IMR-90 (cell line): ENCODE measurements around the gene SULT1C4. TPM values are rescaled to one million over a fixed set of nuclear protein-coding genes. Genes with fewer than 3 reads are reported as not detected.

Experiments
- ATAC-seq: fragments of 200-7000 bp; cut with Tn5 transposase; 2 replicates; pipeline ENCODE4 v1.9.1; 2020; ENCODE audit warnings: low read depth, mild to moderate bottlenecking, moderate library complexity
- BruUV-seq: library from RNA; stranded (reverse); fragments of 400-500 nt; replicated peaks from 2 replicates; lab custom pipeline; 2021; lab: Mats Ljungman, UMichigan
- CTCF ChIA-PET: fragments of 300-600 bp; formaldehyde crosslinking; extraction: SDS; loops from one replicate; lab custom pipeline; 2021; ENCODE audit warnings: antibody characterized with exemption; lab: Yijun Ruan, JAX
- POLR2A ChIA-PET: fragments of 300-600 bp; sonication (Branson Sonifier 250); formaldehyde crosslinking; loops from one replicate; lab custom pipeline; 2022; ENCODE audit warnings: antibody characterized with exemption; ENCODE audit not compliant: unreplicated experiment; lab: Charles Lee
- DNase-seq: peaks from one replicate; pipeline ENCODE4 v3.0.0; 2013
- H2AFZ ChIP-seq: replicated peaks from 2 replicates; pipeline ENCODE3; 2013; ENCODE audit warnings: low read length, mild to moderate bottlenecking; ENCODE audit not compliant: poor library complexity
- H2AK5ac ChIP-seq: 2 replicates; pipeline ENCODE4 v1.6.1; 2013; ENCODE audit warnings: low read depth, low read length, inconsistent platforms
- H2AK9ac ChIP-seq: replicated peaks from 2 replicates; pipeline ENCODE3; 2013; ENCODE audit warnings: mild to moderate bottlenecking, low read depth, low read length, moderate library complexity; ENCODE audit not compliant: poor library complexity
- H2BK120ac ChIP-seq: 2 replicates; pipeline ENCODE4 v1.6.1; 2013; ENCODE audit warnings: low read depth, low read length, inconsistent platforms
- H2BK15ac ChIP-seq: 3 replicates; pipeline ENCODE4 v1.6.1; 2013; ENCODE audit warnings: low read depth, low read length, inconsistent platforms
- H2BK20ac ChIP-seq: 2 replicates; pipeline ENCODE4 v1.6.1; 2013; ENCODE audit warnings: low read depth, mild to moderate bottlenecking, inconsistent platforms, low read length, moderate library complexity
- H2BK5ac ChIP-seq: 2 replicates; pipeline ENCODE4 v1.6.1; 2013; ENCODE audit warnings: mild to moderate bottlenecking, low read depth, low read length, inconsistent platforms; ENCODE audit not compliant: poor library complexity, severe bottlenecking
- H3K14ac ChIP-seq: replicated peaks from 2 replicates; pipeline ENCODE4 v1.6.1; 2013; ENCODE audit warnings: low read depth, low read length, inconsistent platforms
- H3K18ac ChIP-seq: 2 replicates; pipeline ENCODE4 v1.6.1; 2013; ENCODE audit warnings: low read depth, low read length, control low read depth
- H3K23ac ChIP-seq: 2 replicates; pipeline ENCODE4 v1.6.1; 2013; ENCODE audit warnings: low read depth, low read length, inconsistent platforms
- H3K27ac ChIP-seq: 2 replicates; pipeline ENCODE4 v1.5.1; 2013; ENCODE audit warnings: mild to moderate bottlenecking, control low read depth, low read length; ENCODE audit not compliant: insufficient read depth
- H3K27me3 ChIP-seq: 2 replicates; pipeline ENCODE4 v1.6.1; 2013; ENCODE audit warnings: low read length; ENCODE audit not compliant: control insufficient read depth, insufficient read depth
- H3K36me3 ChIP-seq: 2 replicates; pipeline ENCODE4 v1.6.1; 2013; ENCODE audit warnings: low read length, mixed read lengths; ENCODE audit not compliant: control insufficient read depth, insufficient read depth
- H3K4ac ChIP-seq: 2 replicates; pipeline ENCODE4 v1.6.1; 2013; ENCODE audit warnings: low read depth, low read length, inconsistent platforms
- H3K4me1 ChIP-seq: 2 replicates; pipeline ENCODE4 v1.6.1; 2013; ENCODE audit warnings: low read length, mixed read lengths; ENCODE audit not compliant: control insufficient read depth, insufficient read depth
- H3K4me2 ChIP-seq: 2 replicates; pipeline ENCODE4 v1.6.1; 2013; ENCODE audit warnings: low read depth, mild to moderate bottlenecking, control low read depth, low read length, moderate library complexity
- H3K4me3 ChIP-seq: 2 replicates; pipeline ENCODE4 v1.5.1; 2013; ENCODE audit warnings: low read depth, mild to moderate bottlenecking, control low read depth, low read length, moderate library complexity; ENCODE audit not compliant: insufficient read depth
- H3K56ac ChIP-seq: 2 replicates; pipeline ENCODE4 v1.6.1; 2013; ENCODE audit warnings: low read length, inconsistent platforms; ENCODE audit not compliant: insufficient read depth; ENCODE audit errors: extremely low read depth
- H3K79me1 ChIP-seq, 2 experiments: 2 replicates each; pipeline ENCODE4 v1.6.1; 2013; ENCODE audit warnings: low read length in 2 of 2, inconsistent platforms in 1 of 2, low read depth in 1 of 2
- H3K9ac ChIP-seq: 2 replicates; pipeline ENCODE4 v1.6.1; 2013; ENCODE audit warnings: low read depth, low read length, control low read depth
- H3K9me1 ChIP-seq: 2 replicates; pipeline ENCODE4 v1.6.1; 2013; ENCODE audit warnings: low read length, inconsistent platforms; ENCODE audit not compliant: insufficient read depth
- H3K9me3 ChIP-seq: 2 replicates; pipeline ENCODE4 v1.6.1; 2013; ENCODE audit warnings: low read length; ENCODE audit not compliant: control insufficient read depth, insufficient read depth
- H4K20me1 ChIP-seq: 2 replicates; pipeline ENCODE4 v1.6.1; 2013; ENCODE audit warnings: low read length, inconsistent platforms; ENCODE audit not compliant: insufficient read depth
- H4K5ac ChIP-seq: 2 replicates; pipeline ENCODE4 v1.6.1; 2013; ENCODE audit warnings: mild to moderate bottlenecking, low read depth, low read length, control low read depth
- H4K8ac ChIP-seq, 2 experiments: 2 replicates each; pipeline ENCODE4 v1.6.1; 2013; ENCODE audit warnings: low read depth in 2 of 2, low read length in 2 of 2, control low read depth in 1 of 2, inconsistent platforms in 1 of 2
- H4K91ac ChIP-seq: 2 replicates; pipeline ENCODE4 v1.6.1; 2013; ENCODE audit warnings: low read depth, low read length, inconsistent platforms; ENCODE audit not compliant: insufficient read depth
- BHLHE40 ChIP-seq: fragments of 150-350 bp; IDR thresholded peaks from 2 replicates; pipeline ENCODE4 v1.6.1; 2016; ENCODE audit warnings: mild to moderate bottlenecking, low read depth, low read length
- CEBPB ChIP-seq: IDR thresholded peaks from 2 replicates; pipeline ENCODE4 v1.6.1; 2012; ENCODE audit warnings: low read depth, low read length, improper control_type of control experiment
- CHD1 ChIP-seq: IDR thresholded peaks from 2 replicates; pipeline ENCODE4 v1.6.1; 2012; ENCODE audit warnings: low read depth, low read length, improper control_type of control experiment
- FOS ChIP-seq: fragments of 150-350 bp; IDR thresholded peaks from 2 replicates; pipeline ENCODE4 v1.6.1; 2016; ENCODE audit warnings: low read depth, low read length
- MXI1 ChIP-seq: IDR thresholded peaks from 2 replicates; pipeline ENCODE4 v1.6.1; 2012; ENCODE audit warnings: low read depth, mild to moderate bottlenecking, low read length, moderate library complexity, borderline replicate concordance
- NFE2L2 ChIP-seq: fragments of 150-350 bp; IDR thresholded peaks from 2 replicates; pipeline ENCODE4 v1.6.1; 2016; ENCODE audit warnings: low read depth, mild to moderate bottlenecking, low read length
- POLR2A ChIP-seq: IDR thresholded peaks from 2 replicates; pipeline ENCODE4 v1.6.1; 2012; ENCODE audit warnings: mild to moderate bottlenecking, low read depth, low read length
- RCOR1 ChIP-seq: IDR thresholded peaks from 2 replicates; pipeline ENCODE4 v1.6.1; 2012; ENCODE audit warnings: mild to moderate bottlenecking, low read length, improper control_type of control experiment; ENCODE audit not compliant: insufficient replicate concordance
- SMC3 ChIP-seq: fragments of 150-350 bp; IDR thresholded peaks from 2 replicates; pipeline ENCODE4 v1.6.1; 2016; ENCODE audit warnings: low read depth, mild to moderate bottlenecking, antibody characterized with exemption, low read length, moderate library complexity
- USF2 ChIP-seq: fragments of 150-350 bp; IDR thresholded peaks from 2 replicates; pipeline ENCODE4 v1.6.1; 2017; ENCODE audit warnings: mild to moderate bottlenecking, antibody characterized with exemption, low read length, low read depth
- WGBS, 2 experiments: methylation state at CpG; one replicate each; pipeline versions ENCODE4 v1.1.5 to v1.1.7; 2013; ENCODE audit warnings: missing lambda C conversion rate in 2 of 2; ENCODE audit not compliant: insufficient read length in 1 of 2; ENCODE audit errors: extremely low coverage in 2 of 2; 5-methylcytosine and 5-hydroxymethylcytosine counted together
- dilution Hi-C: fragments of 300-500 bp; cut with HindIII; formaldehyde crosslinking; loops from one replicate; pipeline ENCODE4 v1.14.3; 2018; ENCODE audit warnings: low sequenced_read_pairs; ENCODE audit not compliant: unreplicated experiment
- in situ Hi-C: fragments of 300-500 bp; cut with MboI; formaldehyde crosslinking; loops from 3 replicates; pipeline ENCODE4 v1.14.3; 2019; ENCODE audit warnings: low sequenced_read_pairs, inconsistent platforms, mixed read lengths
- intact Hi-C: fragments of 100-400 bp; cut with micrococcal nuclease; formaldehyde crosslinking; loops from 2 replicates; pipeline ENCODE4 v1.10.0; 2022
- polyA plus RNA-seq, 3 experiments: library from polyadenylated mRNA; depleted of rRNA; stranded (reverse); fragments of >200 nt; gene quantifications; 2 replicates each; pipeline ENCODE4 v1.2.3, GENCODE V29; 2012; ENCODE audit warnings: low replicate concordance in 1 of 3
- total RNA-seq: library from RNA; depleted of rRNA; stranded (reverse); fragments of >200 nt; gene quantifications from 2 replicates; pipeline ENCODE4 v1.2.3, GENCODE V29; 2012

Gene SULT1C4
- total and polyA plus RNA-seq, 2 of the 4 experiments (the other 2 are of a cell fraction) = 0.36 to 0.50 TPM

- H3K14ac ChIP-seq = no peak overlapping the region
- dilution Hi-C loops (no loop called here), in situ Hi-C loops (no loop called here), intact Hi-C loops (no loop called here)
- no peaks in the 10 kb centered on the region for H3K9me3 ChIP-seq
- no peak overlapping the region for H3K27ac ChIP-seq
- H2AFZ ChIP-seq = no peak overlapping the region
- H4K5ac ChIP-seq = no peak overlapping the region
- no peaks in the 10 kb centered on the region for H3K79me1 ChIP-seq
- no peak overlapping the region for H2BK20ac ChIP-seq
- TF ChIP-seq POLR2A (no peak), CEBPB (no peak), USF2 (no peak), NFE2L2 (no peak), SMC3 (no peak), FOS (no peak), RCOR1 (no peak), CHD1 (no peak), BHLHE40 (no peak), MXI1 (no peak)
- WGBS, 2 experiments = no CpG with 5 or more reads among the region's 1 CpG
- no peak for DNase-seq
- H3K27me3 ChIP-seq = no peaks in the 10 kb centered on the region
- no peak overlapping the region for H3K4me2 ChIP-seq
- H3K9ac ChIP-seq = no peak overlapping the region
- no peaks in the 10 kb centered on the region for H3K36me3 ChIP-seq
- POLR2A ChIA-PET = no interaction called here
- no peak overlapping the region for H2AK5ac ChIP-seq
- BruUV-seq = no TSS peak
- CTCF ChIA-PET = interaction anchor here (0.8 kb wide), 1 partner anchor 13 kb away, joined by 3 read pairs; no protein-coding TSS in a partner anchor
- no peak for ATAC-seq
- H3K23ac ChIP-seq = no peak overlapping the region
- H3K18ac ChIP-seq = no peak overlapping the region
- H2BK120ac ChIP-seq = no peak overlapping the region
- no peak overlapping the region for H2BK15ac ChIP-seq
- no peaks in the 10 kb centered on the region for H3K9me1 ChIP-seq
- H3K4me1 ChIP-seq = no peaks in the 10 kb centered on the region
- H2BK5ac ChIP-seq = no peak overlapping the region
- no peak overlapping the region for H3K4me3 ChIP-seq
- H4K20me1 ChIP-seq = no peaks in the 10 kb centered on the region
- H3K56ac ChIP-seq = no peak overlapping the region
- no peak overlapping the region for H4K8ac ChIP-seq
- no peak overlapping the region for H4K91ac ChIP-seq
- no peak overlapping the region for H3K4ac ChIP-seq
- H2AK9ac ChIP-seq = no peak overlapping the region
Measured at GRCh38 chr2:108423067-108423466, 45.3 kb downstream of the SULT1C4 start.
